LNCaP clone FGC (cell line): ENCODE data around the gene ELMOD1.

ENCODE experiments used
- DNase-seq: peaks from one replicate; pipeline ENCODE4 v3.0.0-alpha.2; 2011; ENCODE audit warnings: low read depth
- H3K4me3 ChIP-seq: 2 replicates; pipeline ENCODE4 v1.5.1; 2011; ENCODE audit warnings: mild to moderate bottlenecking, low read depth, low read length, control low read depth
- TF ChIP-seq, protein P1 (sequence below): IDR thresholded peaks from 2 replicates; pipeline ENCODE4 v1.5.1; 2012; ENCODE audit warnings: mild to moderate bottlenecking; ENCODE audit not compliant: control insufficient read depth, insufficient read depth; ENCODE audit errors: extremely low read depth

Gene ELMOD1

DNA sequence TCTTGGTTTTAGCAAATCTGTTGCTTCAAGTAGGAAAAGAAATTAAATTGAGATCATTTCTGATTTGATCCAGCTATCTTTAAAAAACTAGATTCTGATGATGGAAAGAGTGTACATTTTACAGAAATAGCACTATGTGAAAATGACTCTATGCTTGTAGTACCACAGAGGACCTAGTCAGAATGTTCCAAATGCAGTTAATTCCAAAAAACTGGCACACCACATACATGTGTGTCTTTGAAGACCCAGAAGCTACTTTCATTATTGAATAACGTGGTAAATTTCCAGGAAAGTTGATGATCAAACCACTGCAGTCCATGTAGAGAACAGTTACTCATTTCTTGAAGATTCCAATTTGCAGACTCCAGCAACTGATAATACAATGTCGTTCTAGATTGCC, 3.8 kb downstream of the ELMOD1 start:
- no peak overlapping the region for H3K4me3 ChIP-seq
- TF ChIP-seq, protein P1, sequence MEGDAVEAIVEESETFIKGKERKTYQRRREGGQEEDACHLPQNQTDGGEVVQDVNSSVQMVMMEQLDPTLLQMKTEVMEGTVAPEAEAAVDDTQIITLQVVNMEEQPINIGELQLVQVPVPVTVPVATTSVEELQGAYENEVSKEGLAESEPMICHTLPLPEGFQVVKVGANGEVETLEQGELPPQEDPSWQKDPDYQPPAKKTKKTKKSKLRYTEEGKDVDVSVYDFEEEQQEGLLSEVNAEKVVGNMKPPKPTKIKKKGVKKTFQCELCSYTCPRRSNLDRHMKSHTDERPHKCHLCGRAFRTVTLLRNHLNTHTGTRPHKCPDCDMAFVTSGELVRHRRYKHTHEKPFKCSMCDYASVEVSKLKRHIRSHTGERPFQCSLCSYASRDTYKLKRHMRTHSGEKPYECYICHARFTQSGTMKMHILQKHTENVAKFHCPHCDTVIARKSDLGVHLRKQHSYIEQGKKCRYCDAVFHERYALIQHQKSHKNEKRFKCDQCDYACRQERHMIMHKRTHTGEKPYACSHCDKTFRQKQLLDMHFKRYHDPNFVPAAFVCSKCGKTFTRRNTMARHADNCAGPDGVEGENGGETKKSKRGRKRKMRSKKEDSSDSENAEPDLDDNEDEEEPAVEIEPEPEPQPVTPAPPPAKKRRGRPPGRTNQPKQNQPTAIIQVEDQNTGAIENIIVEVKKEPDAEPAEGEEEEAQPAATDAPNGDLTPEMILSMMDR, result no peak
- no peak for DNase-seq

DNA sequence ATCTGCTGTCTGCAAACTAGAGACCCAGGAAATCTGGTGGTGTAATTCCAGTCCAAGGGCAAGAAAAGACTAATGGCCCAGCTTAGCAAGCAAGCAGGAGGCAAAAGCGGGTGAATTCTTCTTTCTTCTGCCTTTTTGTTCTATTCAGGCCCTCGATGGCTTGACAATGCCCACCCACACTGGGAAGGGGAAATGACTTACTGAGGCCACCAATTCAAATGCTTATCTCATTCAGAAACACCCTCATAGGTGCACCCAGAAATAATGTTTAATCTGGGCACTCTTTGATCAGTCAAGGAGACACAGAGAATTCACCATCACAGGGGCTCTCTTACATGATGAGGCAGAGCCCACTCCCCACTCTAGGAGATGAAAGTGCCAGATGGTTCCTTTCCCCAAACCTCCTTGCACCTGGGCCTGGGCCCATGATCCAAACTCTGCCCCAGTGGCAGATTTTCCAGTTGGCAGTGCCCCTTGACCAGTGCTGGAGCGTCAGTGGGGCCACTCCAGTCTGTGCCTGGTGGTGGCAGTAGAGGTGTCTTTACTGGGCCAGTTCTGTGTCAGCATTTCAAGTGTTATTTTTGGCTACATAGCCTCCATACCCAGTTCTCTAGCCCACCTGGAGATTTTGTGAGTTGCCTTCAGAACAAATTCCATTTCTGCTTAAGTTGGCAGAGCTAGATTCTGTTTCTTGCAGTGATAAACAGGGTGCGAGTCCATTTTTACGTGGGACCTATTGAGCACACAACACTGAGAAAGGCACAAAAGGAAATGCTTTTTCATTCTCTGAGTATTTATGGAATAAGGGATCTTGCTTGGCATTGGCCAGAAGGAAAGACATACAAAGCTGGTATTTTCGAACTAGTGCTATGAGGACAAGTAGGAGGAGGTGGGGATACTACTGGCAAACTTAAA, 7.5 kb downstream of the ELMOD1 start:
- no peak for DNase-seq
- H3K4me3 ChIP-seq, result no peak overlapping the region
- TF ChIP-seq, protein P1, result peak; percentile 75

DNA sequence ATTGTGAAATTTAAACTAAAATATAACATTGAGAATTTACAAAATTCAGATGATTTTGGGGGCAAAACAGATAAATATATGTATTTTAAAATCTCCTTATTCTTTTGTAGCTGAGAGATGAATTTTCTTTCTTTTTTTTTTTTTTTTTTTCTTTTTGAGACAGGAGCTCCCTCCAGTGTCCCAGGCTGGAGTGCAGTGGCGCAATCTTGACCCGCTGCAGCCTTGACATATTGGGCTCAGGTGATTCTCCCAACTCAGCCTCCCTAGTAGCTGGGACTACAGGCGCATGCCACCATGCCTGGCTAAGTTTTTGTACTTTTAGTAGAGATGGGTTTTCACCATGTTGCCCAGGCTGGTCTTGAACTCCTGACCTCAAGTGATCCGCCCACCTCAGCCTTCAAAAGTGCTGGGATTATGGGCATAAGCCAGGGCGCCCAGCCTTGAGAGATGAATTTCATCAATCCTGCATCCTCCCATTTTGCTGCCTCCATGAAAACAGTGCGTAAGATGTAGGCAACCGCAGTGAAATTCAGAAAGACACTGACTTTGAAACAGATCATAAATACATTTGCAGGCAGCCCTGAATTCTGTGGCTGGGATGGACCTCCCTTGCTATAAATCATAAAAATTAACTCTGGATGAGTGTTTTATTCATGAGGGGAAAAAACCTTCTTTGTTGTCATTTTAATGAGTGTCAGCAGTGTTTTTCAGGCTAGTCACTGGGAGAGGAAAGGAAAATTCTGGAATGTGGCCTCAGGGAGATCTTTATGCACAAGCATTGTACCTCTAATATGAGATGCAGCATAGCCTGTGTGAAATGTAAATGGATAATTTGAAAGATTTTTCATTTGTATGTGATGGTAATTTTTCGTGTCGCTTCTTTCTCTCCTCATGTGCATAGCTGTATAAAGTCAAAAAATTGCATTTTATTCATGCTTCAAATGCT, 14.4 kb downstream of the ELMOD1 start:
- no peak overlapping the region for H3K4me3 ChIP-seq
- TF ChIP-seq, protein P1, result peak; percentile 18; the same call in 1 of the 2 replicates
- DNase-seq, result no peak

DNA sequence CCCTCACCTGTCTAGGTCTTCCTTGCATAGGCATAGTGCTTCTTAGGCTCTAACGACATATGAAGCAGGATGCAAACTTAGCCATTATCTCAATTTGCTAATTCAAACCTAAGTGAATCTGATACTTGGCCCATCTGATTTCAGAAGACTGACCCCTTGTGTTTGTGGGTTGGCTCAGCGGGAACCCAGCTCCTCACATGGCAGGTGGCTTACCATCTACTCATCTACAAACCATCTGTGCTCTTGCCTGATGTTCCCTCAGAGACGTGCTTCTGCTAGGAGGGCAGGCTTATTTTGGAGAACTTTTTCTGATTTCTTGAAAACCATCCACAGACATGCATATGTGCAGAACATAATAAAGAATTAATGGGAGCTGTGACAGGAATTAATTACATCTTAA, 15.2 kb downstream of the ELMOD1 start:
- TF ChIP-seq, protein P1, result no peak
- DNase-seq, result no peak
- H3K4me3 ChIP-seq, result no peak overlapping the region

DNA sequence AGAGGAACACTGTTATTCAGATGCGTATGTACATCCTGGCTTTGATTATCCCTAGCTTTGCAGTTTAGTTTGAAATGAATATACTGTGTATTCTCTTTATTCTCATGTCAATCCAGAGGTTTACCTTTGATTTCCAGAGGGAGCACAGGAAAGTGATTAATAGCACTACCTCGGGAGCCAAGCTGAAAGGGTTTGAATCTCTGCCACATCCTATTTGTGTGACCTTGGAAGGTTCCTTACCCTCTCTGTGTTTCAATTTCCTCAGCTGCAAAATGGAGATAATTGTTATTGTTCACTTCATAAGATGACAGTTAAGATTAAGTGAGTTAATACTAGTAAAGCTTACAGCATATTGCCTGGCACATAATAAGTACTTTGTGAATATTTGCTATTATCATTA, 17.9 kb downstream of the ELMOD1 start:
- TF ChIP-seq, protein P1, result no peak
- H3K4me3 ChIP-seq, result no peak overlapping the region
- DNase-seq, result no peak

DNA sequence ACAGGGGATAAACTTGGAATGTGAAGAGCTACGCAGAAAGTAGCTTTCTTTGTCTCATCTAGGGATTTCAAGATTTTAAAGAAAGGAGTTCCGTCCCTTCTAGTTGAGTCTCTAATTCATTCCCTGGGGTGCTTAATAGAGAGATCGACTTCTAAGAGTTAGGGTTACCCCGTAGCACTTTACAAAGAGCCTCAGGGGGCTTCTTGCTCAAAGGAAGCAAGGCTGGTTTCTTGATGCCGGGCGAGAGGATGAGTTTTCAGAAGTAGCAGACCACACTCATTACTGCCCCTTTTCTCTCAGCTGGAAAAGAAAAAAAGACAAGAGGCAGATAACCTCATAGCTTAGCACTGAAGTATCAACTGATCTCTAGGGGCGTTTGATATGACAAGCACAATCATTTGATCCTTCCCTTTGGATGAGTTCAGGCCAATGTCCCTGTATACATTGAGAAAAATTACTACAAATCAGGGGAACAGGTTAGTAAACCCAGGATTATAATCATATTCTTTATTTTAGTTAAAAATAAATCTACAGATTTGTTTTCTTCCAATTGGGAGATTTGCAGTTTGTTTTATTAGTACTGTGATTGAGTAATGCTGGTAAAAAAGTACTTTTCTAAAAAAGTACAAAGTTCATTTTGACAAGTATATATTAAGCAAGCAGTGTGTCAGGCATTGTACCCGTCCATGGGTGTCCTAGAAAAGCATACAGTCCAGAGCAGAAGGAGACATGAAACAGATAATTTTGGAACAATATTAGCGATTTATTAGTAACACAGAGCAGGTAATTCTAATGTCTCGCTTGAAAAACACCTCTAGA, 18.7 kb downstream of the ELMOD1 start:
- DNase-seq, result no peak
- TF ChIP-seq, protein P1, result no peak
- no peak overlapping the region for H3K4me3 ChIP-seq
